Lung microvascular endothelial cell (primary cell): ENCODE data around the gene ATP5F1A. TPM values are rescaled to one million over a fixed set of nuclear protein-coding genes. Genes with fewer than 3 reads are reported as not detected.
"Not testable (repeated sequence)": the region's sequence is repeated elsewhere in the genome, so short reads cannot be mapped to it uniquely, and the experiment has no call there.

ENCODE experiments used
- DNase-seq, 2 donors: peaks; one replicate each; pipeline versions ENCODE4 v3.0.0 to v3.0.0-alpha.2; 2010; ENCODE audit warnings: low read depth in 2 of 2
- total RNA-seq: library from RNA; depleted of rRNA; stranded (reverse); fragments of >200 nt; gene quantifications from 2 replicates; pipeline ENCODE4 v1.2.1, GENCODE V29; 2014

The ATP5F1A gene
- total RNA-seq, result 421 and 463 TPM in 2 replicates

- DNase-seq, result peak; percentile 83 to 86
These were observed at the start of gene ATP5F1A for GRCh38 chr18:46097801-46098615. Gene ATP5F1A, minus strand, starts transcription at chr18:46098296. Its CDS starts 65 bp downstream, at chr18:46098231.

DNA sequence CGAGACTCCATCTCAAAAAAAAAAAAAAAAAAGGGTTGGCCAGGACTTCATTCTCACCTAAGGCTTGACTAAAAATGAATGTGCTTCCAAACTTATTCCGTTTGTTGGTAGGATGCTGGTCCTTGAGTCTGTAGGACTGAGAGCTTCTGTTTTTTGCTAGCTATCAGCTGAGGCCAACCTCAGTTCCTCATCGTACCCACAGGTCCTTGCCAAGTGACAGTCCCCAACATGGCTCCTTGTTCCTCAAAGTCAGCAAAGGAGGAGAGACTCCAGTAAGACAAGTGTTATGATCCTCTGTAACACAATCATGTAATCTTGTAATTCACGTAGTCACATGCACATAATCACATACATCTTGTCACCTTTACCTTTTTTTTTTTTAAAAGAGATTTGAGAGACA, 43.1 kb upstream of the ATP5F1A start:
- DNase-seq, result no peak

DNA sequence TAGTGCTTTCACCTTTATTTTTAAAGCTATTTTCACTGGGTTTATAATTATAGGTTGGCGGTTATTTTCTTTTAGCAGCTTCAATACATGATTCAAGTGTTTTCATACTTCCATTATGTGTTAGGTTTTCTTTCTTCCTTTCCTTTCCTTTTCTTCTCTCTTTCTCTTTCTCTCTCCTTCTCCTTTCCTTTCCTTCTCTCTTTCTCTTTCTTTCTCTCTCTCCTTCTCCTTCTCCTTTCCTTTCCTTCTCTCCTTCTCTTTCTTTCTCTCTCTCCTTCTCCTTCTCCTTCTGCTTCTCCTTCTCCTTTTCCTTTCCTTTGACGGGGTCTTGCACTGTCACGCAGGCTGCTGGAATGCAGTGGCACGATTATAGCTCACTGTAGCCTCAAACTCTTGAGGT, 42.1 kb upstream of the ATP5F1A start:
- DNase-seq, result no peak

- no peak for DNase-seq
These were observed 37.0 kb upstream of the ATP5F1A start for GRCh38 chr18:46134920-46135675.

DNA sequence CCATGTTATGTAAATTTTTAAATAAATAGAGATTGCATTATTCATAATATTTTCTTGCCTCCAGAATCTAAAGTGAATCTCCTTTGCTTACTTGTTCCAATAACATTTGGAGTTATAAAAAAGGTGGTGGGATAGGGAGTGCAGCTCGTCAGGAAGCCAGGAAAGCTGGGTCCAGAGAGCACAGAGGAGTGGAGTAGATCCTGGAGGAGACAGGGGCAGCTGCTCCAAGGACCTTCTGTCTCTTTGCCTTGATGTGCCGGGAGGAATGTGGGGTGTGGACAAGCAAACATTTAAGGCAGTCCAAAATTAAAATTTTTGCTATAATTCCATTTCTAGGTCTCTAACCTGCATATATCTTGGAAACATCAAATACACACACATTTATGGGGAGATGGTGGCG, 35.4 kb upstream of the ATP5F1A start:
- DNase-seq, result no peak

DNA sequence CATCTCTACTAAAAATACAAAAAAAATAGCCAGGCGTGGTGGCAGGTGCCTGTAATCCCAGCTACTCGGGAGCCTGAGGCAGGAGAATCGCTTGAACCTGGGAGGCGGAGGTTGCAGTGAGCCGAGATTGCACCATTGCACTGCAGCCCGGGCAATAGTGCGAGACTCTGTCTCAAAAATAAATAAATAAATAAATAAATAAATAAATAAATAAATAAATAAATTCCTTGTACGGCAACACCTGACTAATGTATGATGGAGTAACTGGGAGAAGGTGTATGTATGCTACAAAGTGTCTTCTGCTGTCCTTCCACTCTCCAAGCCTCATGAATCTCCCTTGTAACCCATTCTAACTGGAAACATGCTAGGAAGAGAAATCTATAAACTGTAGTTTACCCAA, 32.5 kb upstream of the ATP5F1A start:
- DNase-seq, result not testable (repeated sequence)

- no peak for DNase-seq
These were observed 32.0 kb upstream of the ATP5F1A start for GRCh38 chr18:46130061-46130460.

- not testable (repeated sequence) for DNase-seq
These were observed 28.5 kb upstream of the ATP5F1A start for GRCh38 chr18:46126625-46127024.

GRCh38 chr18:46113751-46114150, 15.7 kb upstream of the ATP5F1A start:
- no peak for DNase-seq

DNA sequence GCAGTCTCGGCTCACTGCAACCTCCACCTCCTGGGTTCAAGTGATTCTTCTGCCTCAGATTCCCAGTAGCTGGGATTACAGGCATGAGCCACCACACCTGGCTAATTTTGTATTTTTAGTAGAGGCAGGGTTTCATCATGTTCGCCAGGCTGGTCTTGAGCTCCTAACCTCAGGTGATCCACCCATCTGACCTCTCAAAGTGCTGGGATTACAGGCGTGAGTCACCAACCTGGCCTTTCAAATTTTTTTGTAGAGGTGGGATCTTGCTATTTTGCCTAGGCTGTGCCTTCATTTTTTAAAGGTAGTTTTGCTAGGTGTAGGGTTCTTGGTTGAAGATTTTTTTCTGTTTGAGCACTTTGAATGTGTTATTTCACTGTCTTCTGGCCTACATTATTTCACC, 12.3 kb upstream of the ATP5F1A start:
- DNase-seq, result no peak

- DNase-seq, result no peak
These were observed 11.3 kb upstream of the ATP5F1A start for GRCh38 chr18:46109386-46109785.

DNA sequence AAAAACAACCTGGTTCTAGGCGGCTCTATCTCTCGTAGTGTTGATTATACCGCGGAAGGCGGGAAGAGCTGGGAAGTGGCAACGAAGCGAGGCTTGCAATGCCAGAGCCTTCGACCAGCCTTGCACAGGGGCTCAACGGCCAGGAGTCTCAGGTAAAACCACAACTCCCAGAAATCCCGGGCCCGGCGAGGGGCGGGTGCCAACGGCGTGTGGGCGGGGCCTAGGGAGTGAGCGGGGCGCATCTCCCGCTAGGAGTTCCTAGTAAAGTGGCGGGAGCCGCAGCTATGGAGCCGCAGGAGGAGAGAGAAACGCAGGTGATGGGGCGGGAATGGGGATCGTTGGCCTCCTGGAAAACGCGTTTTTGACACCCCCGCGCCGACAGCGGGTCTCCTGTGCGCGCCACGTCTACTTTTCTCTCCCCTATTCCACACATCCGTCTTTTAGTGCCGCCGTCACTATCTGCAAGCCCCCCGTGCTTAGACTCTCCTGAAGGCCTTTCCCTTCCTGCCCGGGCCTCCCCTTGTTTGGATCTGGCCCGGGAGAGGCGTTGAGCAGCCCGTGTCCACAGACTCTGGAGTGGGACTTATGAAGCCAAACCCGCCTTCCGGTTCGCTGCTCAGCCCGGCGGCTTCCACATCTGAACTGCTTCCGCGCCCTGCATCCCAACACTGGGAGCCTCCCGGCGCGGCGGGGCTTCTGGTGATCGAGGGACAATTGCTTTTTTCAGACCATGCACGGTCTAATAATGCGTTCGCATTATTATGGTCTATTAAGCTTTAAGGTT, 6.2 kb upstream of the ATP5F1A start, which contains the start of gene HAUS1:
HAUS1 (plus strand) TSS at position 258 of the 784 bp plus-strand sequence; CDS start at position 285, 27 bp downstream.
- peak; percentile 81 to 84 for DNase-seq

DNA sequence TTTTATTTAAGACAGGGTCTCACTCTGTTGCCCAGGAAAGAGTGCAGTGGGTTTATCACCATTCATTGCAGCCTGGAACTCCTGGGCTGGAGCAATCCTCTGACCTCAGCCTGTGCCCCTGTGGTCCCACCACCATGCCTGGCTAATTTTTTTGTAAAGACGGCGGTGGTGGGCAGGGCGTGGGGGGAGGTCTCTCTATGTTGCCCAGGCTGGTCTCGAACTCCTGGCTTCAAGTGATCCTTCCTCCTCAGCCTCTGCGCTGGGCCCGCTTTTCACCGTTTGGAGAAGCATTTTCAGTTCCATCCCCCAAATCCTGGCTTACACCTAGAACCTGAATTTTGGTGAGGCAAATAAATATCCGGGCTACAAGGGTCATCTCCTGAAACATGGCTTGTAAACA, 1.4 kb upstream of the ATP5F1A start:
- DNase-seq, result no peak

GRCh38 chr18:46098616-46098933, 479 bp upstream of the ATP5F1A start:
- no peak for DNase-seq

- DNase-seq, result peak in 1 of 2 donors; percentile 43
These were observed 680 bp downstream of the ATP5F1A start for GRCh38 chr18:46097431-46097800.

DNA sequence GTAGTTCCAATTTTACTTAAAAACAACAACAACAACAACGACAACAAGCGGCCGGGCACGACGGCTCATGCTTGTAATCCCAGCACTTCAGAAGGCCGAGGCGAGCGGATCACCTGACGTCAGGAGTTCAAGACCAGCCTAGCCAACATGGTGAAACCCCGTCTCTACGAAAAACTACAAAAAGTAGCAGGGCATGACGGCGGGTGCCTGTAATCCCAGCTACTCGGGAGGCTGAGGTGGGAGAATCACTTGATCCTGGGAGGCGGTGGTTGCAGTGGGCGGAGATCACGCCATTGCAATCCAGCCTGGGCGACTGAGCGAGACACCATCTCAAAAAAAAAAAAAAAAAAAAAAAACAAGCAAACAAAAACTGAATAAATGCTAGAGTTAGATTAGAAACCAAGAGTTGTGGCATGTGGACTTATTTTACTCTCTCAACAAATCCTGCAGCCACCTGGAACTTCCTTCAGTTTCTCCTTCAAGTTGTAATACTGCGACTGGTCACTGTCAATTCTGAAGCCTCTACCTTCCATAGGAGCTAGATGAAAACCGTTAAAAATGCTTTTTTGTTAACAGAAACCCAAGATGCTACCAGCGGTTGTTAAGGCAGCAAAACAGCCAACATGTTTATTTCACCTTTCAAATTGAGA, 1.3 kb downstream of the ATP5F1A start:
- DNase-seq, result no peak

DNA sequence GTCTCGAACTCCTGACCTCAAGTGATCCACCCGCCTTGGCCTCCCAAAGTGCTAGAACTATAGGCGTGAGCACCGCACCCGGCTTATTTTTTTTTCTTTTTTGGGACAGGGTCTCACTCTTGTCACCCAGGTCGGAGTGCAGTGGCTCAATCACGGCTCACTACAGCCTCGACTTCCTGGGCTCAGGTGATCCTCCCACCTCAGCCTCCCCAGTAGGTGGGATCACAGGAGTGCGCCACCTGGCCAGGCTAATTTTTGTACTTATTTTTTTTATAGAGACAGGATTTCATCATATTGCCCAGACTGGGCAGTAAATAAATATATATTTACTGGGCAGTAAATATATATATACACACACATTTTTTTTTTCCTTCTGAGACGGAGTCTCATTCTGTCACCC, 2.6 kb downstream of the ATP5F1A start:
- no peak for DNase-seq

GRCh38 chr18:46088501-46088900, 9.6 kb downstream of the ATP5F1A start:
- DNase-seq, result not testable (repeated sequence)

DNA sequence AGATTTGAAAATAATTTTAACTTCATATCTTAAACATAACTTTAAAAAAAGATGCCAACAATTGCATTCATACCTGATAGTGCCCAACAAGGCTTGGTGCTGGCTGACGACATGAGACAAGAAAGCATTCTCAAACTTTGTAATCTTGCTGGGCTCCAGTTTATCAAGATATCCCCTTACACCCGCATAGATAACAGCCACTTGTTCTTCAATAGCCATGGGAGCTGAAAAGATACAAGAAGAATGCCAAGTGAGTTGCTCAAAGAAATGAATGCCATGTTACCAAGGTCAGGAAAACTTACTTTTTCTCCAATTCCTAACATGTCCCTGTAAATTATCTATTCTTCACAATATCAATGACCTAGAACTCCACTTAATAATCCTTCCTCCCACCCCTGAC, 13.7 kb downstream of the ATP5F1A start:
- no peak for DNase-seq

DNA sequence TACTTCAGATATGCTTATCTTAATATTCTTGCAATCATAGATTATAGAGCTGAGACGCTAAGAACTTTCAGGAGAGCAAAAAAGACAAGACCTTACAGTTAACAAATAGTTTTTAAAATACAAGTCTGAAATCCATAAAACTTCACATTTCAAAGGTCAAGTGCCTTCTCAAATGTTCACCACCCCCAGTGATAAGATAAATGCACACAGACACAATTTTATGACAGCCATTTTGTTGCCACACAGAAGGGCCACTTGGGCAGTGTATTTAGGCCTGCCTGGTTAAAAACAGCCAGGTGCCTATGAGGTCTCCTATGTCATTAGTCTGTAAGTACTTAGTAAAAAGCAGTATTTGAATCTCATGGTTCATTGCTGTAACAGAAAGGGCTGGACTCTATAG, 17.9 kb downstream of the ATP5F1A start:
- DNase-seq, result no peak

DNA sequence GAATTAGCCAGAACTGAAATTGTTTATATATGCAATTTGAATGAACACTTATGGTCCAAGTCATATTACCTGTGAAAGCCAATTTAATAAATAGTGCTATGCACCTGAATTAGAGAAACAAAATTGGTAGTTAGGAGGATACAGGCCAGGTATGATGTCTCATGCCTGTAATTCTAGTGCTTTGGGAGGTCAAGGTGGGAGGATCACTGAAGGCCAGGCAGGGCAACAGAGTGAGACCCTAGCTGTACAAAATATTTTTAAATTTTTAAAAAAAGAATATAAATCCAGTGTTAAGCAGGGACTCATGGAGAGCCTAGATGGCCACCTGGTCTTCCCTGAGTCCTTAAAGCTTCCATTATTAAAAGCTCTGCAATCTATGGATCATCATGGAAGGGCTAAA, 18.8 kb downstream of the ATP5F1A start:
- no peak for DNase-seq
